ENCODE results near the gene BLMH. TPM values are rescaled to one million over a fixed set of nuclear protein-coding genes. Genes with fewer than 3 reads are reported as not detected.

The BLMH gene
- total RNA-seq, 1 donor from 2014 or later: 49.5 TPM

DNA sequence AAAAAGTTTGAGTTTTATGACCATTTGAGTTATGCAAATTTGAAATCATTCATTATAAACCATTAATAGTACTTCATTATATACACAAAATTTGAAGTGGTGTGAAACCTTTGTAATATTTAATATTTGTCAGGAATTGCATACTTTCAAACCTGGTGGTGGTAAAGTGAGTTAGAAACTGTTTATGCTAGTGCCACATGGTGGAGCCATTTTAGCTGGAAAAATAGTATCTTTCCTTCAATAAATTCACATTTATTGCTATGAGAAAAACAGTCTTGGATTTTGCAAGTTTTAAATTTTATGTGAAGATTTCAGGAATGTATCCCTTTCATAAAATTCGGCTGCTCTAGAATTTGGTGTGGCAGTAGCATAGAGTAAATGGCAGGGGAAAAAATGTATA, 7.3 kb upstream of the BLMH start:
- H3K27ac Mint-ChIP-seq (ENCODE audit: unreplicated experiment): no peak overlapping the region
- no peaks in the 10 kb centered on the region for H3K36me3 Mint-ChIP-seq (ENCODE audit: low read depth)
- H3K27me3 Mint-ChIP-seq (ENCODE audit: low read depth): no peaks in the 10 kb centered on the region
- DNase-seq (ENCODE audit: low spot score): no peak
- TF ChIP-seq CTCF (IDR thresholded peaks at IDR 0.05): peak; percentile 78
- H3K9me3 Mint-ChIP-seq (ENCODE audit: low read depth): no peaks in the 10 kb centered on the region
- peaks cover 5% of the 10 kb centered on the region for H3K4me1 Mint-ChIP-seq (ENCODE audit: low read depth)
- no peak overlapping the region for H3K4me3 Mint-ChIP-seq (ENCODE audit: unreplicated experiment)

DNA sequence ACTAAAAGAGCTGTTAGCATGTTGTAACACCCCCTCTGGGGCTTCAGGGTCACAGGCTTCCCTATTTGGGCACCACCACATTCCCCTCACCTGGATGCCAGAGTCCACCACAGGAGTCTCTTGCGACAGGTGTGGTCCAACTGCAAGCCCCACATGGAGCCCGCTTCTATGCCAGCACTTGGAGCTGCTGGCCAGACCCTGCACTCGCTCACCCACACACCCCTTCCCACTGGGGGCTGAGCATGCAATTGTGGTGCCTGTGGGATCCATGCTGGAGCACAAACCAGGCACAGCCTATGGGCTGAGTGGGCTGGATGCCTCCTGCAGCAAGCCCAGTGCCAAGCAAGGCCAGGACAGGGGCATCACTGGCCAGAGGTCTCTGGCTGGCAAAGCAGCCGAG, 6.0 kb upstream of the BLMH start:
- peaks cover 5% of the 10 kb centered on the region for H3K4me1 Mint-ChIP-seq (ENCODE audit: low read depth)
- H3K9me3 Mint-ChIP-seq (ENCODE audit: low read depth): no peaks in the 10 kb centered on the region
- H3K36me3 Mint-ChIP-seq (ENCODE audit: low read depth): no peaks in the 10 kb centered on the region
- no peak overlapping the region for H3K27ac Mint-ChIP-seq (ENCODE audit: unreplicated experiment)
- TF ChIP-seq CTCF (IDR thresholded peaks at IDR 0.05): no peak
- H3K27me3 Mint-ChIP-seq (ENCODE audit: low read depth): no peaks in the 10 kb centered on the region
- DNase-seq (ENCODE audit: low spot score): no peak
- H3K4me3 Mint-ChIP-seq (ENCODE audit: unreplicated experiment): no peak overlapping the region

GRCh38 chr17:30296499-30297080, 4.8 kb upstream of the BLMH start:
- H3K9me3 Mint-ChIP-seq (ENCODE audit: low read depth): no peaks in the 10 kb centered on the region
- no peak overlapping the region for H3K4me3 Mint-ChIP-seq (ENCODE audit: unreplicated experiment)
- TF ChIP-seq CTCF (IDR thresholded peaks at IDR 0.05): no peak
- no peak for DNase-seq (ENCODE audit: low spot score)
- peaks cover 5% of the 10 kb centered on the region for H3K4me1 Mint-ChIP-seq (ENCODE audit: low read depth)
- peak overlapping the region; percentile 81 for H3K27ac Mint-ChIP-seq (ENCODE audit: unreplicated experiment)
- H3K36me3 Mint-ChIP-seq (ENCODE audit: low read depth): no peaks in the 10 kb centered on the region
- H3K27me3 Mint-ChIP-seq (ENCODE audit: low read depth): no peaks in the 10 kb centered on the region

- Mint-ChIP-seq H3K4me3 (ENCODE audit: unreplicated experiment) (peak overlapping the region; percentile 63), H3K4me1 (ENCODE audit: low read depth) (peaks cover 23% of the 10 kb centered on the region), H3K36me3 (ENCODE audit: low read depth) (peaks cover 2% of the 10 kb centered on the region), H3K27me3 (ENCODE audit: low read depth) (no peaks in the 10 kb centered on the region), H3K27ac (ENCODE audit: unreplicated experiment) (peak overlapping the region; percentile 17), H3K9me3 (ENCODE audit: low read depth) (no peaks in the 10 kb centered on the region)
- DNase-seq (ENCODE audit: low spot score): no peak
- TF ChIP-seq CTCF (IDR thresholded peaks at IDR 0.05): no peak
Measured at GRCh38 chr17:30292286-30292858, 628 bp upstream of the BLMH start.

- H3K4me3 Mint-ChIP-seq (ENCODE audit: unreplicated experiment): peak overlapping the region; percentile 91
- no peak for DNase-seq (ENCODE audit: low spot score)
- no peaks in the 10 kb centered on the region for H3K9me3 Mint-ChIP-seq (ENCODE audit: low read depth)
- H3K36me3 Mint-ChIP-seq (ENCODE audit: low read depth): peaks cover 6% of the 10 kb centered on the region
- peaks cover 18% of the 10 kb centered on the region for H3K4me1 Mint-ChIP-seq (ENCODE audit: low read depth)
- TF ChIP-seq CTCF (IDR thresholded peaks at IDR 0.05): no peak
- H3K27me3 Mint-ChIP-seq (ENCODE audit: low read depth): no peaks in the 10 kb centered on the region
- H3K27ac Mint-ChIP-seq (ENCODE audit: unreplicated experiment): peak overlapping the region; percentile 77
Measured at GRCh38 chr17:30290696-30291542, 825 bp downstream of the BLMH start.
